NCI-H524 (cell line): Measurements from ENCODE around the gene NDUFA8.

Source experiments
- DNase-seq, 2 experiments: peaks; one replicate each; lab custom pipeline; 2025; lab: John Stamatoyannopoulos, UW

The NDUFA8 gene

DNA sequence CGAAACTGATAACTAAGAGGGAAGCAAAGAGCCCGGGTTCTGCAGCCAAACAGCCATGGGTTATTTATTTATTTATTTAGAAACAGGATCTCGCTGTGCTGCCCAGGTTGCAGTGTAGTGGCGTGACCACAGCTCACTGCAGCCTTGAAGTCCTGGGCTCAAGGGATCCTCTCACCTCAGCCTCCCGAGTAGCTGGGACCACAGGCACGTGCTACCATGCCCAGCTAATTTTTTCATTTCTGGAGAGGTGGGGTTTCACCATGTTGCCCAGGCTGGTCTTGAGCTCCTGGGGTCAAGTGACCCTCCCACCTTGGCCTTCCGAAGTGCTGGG lies 24.1 kb downstream of the NDUFA8 start:
- DNase-seq = no peak

DNA sequence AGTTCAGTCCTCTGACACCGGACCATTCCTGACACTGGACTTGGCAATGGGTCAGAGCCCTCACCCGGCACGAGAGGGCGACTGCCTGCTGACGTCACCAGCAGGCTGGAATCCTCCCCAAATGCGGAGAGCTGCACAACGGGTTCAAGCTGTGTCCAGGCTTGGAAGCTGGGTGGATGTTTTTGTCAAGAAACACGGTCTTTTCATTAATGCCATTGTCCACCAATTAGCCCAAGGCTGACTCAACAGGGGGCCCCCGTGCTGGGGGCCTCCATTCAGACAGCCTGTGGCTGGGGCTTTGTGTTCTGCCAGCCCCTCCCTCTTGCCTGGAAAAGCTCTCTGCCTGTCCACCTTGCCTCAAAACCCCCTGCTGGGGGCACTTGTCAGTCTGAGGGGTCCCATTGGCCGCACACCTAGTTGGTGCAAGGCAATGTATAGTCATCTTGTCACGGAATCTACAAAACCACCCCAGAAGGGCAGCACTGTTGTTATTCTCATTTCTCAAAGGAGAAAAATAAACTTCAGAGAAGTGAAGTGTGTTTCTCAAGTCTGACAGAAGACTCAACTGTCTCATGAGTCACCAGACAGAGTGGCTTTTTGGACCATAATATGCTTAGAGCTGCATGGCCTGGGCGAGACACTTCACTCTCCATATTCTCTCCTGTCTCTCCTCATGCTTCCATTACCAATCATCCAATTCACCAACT lies 24.6 kb downstream of the NDUFA8 start:
- DNase-seq = no peak

DNA sequence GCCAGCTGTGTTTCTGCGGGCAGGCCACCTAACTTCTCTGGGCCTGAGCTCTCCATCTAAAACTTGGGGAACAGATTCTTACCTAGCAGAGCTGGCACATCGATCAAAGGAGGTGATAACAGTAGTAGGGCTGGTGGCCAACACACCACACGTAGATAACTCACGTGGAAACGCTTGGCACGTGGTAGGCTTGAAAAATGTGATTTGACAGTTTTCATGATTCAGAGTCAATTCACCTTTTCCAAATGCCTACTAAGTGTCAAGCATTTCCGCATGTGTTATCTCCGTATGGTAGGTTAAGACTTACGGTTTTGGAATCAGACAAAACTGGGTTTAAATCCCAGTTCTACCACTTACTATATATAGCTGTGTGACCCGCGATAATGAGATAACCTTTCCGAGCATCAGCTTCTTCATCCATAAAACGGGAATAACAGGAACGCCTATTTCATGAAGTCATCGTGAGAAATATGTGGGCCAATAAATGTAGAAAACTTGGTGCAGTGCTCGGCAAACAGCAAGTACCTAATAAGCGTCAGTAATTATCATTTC lies 25.5 kb downstream of the NDUFA8 start:
- no peak for DNase-seq

DNA sequence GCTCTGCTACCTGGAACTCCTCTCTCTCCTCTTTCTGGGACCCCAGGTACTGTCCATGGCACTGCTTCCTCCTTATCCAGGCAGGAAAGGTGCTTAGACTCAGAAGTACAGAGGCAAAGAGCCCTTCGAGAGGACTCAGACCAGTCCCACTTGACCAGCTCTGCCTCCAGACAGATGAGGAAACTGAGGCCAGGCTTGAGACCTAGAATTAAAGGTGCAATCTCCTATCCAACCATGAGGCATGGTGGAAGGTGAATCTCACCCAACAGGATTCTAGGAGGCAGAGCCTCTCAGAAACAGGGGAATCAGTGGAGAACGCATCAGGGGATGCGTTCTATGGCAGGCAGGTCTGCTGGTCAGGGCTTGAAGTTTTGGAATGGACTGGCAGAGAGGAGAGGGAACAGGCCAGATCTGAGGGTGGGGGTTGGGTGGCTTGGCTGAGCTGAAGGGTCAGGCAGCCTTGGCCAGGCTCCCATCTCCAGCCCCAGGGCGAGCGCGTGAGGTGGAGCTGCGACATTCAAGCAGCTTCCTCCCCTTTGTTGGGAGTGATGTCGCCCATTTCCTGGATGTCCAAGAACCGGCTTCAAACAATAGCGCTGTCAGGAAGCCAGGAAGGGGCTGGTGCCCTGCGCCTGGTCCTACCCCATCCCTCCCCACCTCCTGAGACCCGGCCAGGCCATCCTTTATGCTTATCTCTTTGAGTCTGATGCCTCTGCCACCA lies 26.2 kb downstream of the NDUFA8 start:
- no peak for DNase-seq

DNA sequence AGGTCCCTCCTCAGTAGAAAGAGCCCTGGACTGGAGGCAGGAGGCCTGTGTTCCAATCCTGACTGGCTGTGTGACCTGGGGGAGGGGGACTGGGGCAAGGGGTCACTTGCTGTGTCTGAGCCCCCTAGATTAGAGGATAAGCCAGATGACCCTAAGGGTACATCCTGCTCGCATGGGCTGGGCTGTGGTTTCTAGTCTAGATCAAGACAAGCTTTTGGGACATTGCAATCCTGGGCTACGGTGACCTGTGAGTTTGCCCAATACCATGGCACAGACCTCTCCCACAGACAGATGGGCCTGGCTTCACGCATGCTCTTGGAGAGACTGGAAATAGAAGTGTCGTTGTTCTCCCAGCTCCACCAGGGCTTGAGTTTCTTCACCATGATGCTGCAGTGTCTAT lies 27.0 kb downstream of the NDUFA8 start:
- DNase-seq = no peak

DNA sequence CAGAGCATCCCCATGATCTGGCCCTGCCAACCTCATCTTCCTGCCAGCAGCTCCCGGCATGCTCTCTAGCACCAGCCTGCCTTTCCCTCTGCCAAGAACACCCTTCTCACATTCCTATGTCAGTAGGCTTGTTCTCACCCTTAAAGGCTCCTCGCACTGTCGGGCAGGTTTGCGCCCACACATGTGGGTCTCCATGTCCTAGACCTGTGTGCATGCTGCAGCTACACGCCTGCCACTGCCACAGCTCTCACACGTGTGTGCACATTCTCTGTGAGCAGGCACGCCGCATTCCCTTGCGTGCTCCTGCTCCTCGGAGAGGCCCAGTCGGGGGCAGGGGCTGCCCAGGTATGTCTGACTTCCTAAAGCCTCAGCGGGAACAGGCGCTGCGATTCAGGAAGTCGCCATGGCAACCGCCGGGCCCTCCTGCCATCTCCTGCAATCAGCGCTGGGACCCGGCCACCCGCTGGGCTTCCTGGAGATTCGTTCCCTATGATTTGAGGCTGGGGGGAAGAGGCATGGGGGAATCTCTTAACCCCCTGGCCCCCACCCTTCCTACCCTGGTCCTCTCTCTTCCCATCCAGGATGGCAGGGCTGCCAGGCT lies 28.1 kb downstream of the NDUFA8 start:
- DNase-seq = peak; percentile 37 to 80

DNA sequence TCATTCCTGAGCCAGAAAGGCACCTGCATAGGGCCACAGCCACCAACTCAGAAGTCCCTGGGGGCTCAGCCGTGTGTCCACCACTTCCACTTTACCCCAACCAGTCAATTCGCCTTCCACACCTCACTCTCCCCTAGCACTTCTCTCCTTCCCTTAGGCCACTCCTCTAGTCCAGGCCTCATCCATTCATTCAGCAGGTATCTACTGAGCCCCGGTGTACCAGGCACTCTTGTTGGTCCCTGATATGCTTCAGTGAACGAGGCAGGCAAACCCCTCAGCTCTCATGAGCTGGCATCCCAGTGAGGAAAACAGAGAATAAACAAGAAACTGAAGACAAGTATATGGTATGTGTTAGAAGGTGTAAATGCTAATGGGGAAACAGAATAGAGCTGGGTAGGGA lies 28.7 kb downstream of the NDUFA8 start:
- no peak for DNase-seq

DNA sequence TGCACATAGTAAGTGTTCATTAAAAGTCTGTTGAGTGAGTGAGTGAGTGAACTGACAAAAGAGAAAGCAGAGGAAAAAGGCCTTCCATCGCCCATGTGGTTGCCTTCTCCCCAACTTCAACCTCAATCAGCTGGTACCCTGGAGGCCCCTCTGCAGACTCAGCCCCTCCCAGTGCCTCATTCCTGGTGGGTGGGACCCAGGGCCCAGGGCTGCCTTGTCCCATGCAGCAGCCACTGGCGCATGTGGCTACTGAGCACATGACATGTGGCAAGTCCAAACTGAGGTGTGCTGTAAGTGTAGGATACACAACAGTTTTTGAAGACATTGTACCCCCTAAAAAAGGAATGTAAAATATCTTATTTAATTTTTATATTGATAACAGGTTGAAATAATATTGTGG lies 29.6 kb downstream of the NDUFA8 start:
- DNase-seq = no peak

DNA sequence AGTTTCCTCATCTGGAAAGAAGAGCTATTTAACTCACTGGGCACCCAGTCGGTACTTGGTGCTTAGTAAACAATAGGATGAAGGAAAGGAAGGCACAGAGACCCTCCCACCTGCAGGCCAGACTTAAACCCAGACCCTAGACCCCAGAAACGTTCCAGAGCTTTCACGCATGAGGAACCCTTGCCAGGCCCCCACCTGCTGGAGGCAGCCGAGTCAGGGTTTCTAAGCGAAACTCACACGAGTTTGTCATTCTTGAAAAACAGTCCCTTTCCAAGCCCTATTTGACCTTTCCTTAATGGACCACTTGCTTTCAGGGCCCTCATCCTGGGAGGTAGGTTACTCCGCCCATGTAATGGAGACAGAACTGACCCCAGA lies 30.6 kb downstream of the NDUFA8 start:
- DNase-seq = no peak

DNA sequence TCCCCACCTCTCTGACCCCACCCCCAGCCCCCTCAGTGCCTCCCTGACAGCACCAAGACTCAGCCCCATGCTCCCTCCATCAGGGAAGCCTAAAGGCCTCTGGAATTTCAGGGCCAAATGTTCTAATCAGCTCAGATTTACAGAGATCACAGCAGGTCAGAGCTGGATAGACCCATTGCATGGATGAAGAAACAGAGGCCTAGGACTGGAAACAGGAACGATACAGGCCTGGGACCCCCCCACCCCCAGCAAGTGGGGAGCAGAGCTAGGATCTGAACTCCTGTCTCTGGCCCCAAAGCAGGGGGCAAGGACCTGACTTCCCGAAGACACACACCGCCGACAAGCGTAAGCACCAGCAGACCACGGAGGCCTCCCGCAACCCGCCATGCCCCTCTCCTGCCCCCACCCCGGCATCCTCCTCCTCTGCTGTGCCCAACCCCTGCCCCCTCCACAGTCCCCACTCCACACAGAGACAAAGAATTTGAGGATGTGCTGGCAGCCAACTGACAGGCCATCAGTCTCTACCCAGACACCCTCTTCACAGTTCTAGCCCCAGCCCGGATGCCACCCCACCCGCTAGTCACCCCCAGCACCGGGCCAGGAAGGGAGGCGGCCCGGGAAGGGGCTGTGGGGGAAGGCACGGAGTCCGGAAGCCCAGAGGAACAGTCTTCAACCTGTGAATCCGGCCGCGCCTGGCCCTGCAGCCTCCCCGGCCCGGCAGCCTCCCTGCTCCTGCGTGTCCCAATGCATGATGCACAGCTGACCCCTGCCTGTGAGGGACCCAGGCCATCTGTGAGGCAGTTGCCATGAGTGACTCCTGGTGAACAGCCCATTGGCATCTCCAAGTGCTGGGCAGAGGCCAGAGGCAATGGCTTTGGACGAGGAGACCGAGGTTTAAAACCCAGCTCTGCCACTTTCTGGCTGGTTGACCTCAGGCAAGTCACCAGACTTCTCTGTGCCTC lies 31.3 kb downstream of the NDUFA8 start:
- no peak for DNase-seq

DNA sequence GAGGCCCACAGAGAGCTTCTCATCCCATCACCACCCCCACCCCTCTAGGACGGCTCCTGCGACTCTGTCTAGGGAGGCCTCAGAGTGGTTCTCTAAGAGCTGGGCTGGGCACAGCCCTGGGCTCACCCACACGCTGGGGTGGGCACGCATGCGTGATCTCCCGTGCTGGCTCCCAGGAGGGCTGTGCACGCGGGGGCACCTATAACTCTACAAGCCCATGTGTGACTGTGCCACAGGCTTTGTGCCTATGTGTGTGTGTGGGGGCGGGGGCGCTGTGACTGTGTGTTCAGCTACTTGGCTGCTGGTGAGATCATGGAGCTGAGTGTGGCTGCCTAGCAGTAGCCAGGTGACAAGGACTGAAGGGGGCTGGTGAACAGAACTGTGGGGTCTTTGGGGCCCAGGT lies 32.2 kb downstream of the NDUFA8 start:
- no peak for DNase-seq

DNA sequence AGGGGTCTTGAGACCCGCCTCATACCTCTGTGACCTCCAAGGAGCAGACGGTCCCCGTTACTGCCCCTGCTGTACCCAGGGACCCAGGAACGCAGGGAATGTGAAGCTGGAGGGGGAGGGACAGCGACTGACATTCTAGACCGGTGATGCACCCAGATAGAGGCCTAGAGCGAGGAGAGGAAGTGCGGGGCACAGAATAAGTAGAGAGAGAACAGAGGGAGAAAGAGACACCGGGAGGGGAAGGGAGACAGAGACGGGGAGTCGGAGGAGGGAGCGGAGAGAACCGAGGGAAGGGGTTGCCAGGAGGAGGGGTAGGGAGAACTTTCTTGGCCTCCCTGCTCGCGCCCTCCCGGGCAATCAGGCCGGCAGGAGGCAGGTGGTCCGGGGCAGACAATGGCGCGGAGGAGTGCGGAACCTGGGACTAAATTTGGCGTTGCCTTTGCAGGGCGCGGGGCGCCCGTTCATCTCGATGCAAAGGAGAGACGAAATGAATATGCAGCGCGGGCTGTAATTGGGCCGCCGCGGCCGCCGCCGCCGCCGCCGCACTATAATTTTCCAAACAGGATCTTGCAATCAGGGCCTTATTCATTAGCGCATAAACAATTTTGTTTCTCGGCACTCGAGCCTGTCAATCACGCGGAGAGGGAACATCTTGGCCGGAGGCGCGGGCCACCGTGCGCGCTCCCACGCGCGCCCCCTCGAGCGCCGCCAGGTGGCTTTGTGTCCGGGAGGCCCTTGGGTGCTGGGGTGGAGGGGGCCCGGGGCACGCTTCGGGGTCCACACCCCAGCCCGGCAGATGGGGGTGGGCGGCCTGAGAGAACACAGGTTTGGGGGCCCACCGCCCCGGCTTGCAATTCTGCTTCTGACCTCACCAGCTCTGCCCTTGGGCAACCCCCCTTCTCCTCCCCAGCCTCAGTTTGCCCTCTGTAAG lies 33.0 kb downstream of the NDUFA8 start:
- DNase-seq = peak in 1 of 2 experiments; percentile 60

DNA sequence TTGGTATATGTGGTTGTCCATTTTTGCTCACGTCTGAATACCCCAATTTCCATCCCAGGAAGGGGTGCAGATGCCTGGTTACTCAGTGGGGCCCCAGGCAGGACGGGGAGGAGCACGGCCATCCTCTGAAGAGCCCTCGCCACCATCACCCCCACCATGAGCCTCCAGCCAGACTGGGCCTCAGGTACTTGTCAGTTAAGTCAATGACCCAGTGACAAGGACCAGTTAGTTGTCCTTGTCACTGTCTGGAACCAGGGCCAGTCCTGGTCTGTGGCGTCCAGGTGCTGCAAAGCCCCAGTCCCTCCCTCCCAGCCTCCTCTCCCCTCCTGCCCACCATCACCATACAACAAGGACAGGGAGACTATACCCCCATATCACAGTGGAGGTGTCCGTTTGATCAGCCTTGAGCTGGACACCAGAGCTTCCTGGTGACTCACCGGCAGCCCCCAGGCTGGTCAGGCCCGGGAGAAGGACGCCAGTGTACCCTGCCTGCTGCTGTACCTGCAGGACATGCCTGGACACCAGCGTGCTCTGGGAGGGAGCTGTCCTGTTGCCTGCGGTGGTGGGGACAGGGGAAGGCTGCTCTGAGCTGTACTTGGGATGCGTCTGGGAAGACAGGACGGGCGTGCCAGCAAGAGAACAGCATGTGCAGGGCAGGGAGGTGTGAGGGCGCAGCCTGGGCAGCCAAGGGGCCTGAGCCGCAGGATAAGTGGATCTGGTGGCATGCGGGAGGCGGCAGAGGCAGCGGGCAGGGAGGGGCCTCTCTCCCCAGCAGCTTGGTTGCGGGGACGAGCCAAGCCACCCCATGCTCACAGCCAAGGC lies 33.9 kb downstream of the NDUFA8 start:
- peak in 1 of 2 experiments; percentile 35 for DNase-seq

DNA sequence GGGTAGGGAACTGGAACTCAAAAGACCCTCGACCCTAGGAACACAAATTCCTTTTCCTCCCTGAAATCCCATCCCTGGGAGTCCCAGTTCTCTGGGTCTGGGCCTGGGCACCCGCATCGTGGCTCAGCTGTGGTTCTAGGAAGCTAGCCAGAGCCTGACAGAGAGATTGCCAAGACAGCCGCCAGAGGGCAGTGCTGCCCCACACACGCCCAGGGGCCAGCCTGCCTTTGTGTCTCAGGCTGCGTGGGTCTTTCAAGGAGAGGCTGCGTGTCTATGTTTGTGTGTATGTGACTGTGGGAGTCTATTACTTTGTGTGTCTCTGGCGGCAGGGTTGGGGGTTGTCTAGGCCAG lies 34.4 kb downstream of the NDUFA8 start:
- peak; percentile 60 to 82 for DNase-seq

DNA sequence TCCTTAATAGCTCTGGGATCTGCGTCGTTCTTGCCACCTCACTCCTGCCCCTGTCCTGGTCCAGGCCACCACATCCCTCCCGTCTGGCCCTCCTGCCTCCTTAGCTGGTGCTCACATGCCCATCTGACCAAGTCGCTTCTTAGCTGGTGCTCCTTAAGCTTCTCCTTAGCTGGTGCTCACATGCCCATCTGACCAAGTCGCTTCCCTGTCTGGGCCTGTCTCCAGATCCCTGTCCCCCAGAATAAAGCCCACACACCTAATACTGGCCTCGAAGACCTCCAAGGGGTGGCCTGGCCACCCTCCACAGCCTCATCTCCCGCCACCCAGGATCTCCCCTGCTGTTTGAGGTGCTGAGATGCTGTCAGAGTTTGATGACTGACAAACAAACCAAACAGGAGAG lies 35.1 kb downstream of the NDUFA8 start:
- no peak for DNase-seq

DNA sequence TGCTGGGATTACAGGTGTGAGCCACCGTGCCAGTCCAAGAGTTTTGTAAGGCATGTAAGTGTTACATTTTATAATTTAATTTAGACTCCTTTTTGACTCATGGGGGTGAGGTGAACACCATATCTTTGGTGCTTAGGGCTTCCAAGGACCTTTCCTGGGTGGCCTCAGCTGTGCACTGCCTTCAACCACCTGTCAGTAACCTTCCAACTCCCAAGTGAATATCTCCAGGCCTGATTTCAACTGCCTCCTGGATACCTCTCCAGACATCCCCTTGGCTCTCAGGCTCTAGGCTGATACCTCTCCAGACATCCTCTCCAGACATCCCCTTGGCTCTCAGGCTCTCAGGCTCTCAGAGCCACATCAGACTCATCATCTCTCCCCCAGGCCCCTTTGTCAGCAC lies 35.5 kb downstream of the NDUFA8 start:
- no peak for DNase-seq

DNA sequence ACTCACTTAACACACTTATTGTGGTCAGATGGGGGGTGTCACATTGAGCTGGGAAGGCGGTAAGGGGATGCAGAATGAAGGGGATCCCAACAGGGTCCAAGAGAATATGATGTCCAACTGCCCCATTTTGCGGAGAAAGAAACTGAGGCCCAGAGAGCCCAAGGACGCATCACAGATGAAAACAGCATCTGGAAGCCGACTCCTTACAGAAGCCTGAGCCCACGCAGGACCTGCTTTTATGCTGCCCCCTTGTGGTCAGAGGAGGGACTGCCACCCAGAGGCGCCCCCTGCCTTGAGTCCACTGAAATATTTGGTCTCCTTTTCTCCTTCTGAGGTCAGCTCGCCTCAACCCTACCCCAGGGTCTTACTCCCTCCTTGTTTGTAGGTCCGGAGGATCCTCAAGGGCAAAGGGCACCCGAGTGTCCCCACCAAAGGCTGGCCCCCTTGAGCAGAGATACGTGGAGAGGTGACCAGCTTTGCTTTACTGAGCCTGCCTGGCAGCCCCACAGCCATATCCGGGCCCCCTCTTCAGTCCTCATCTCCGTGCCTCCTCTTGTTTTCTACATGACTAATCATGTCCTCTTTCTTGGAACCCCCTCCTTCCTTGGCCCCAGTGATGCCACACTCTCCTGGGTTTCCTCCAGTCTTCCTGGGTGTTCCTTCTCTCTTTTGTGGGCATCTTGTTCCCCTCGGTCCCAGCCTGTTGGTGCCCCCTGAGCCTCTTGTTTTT lies 36.5 kb downstream of the NDUFA8 start:
- peak; percentile 60 to 82 for DNase-seq

DNA sequence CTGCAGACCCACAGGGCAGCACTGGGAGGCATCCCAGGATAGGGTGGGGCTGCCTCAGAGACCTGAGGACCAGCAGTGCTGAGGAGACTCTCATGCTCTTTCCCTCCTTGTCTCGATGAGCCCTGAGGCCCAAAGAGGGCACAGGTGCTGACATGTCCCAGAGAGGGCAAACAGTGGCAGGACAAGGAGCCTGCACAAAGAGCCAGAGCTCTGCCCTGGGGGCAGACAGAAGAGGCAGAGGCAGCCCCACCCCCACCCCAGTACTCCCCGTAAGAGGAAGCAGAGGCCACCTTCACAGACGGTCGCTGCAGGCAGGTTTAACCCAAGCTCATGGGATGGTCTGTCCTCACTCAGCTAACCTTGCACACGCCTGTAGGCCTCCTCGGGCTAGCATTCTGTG lies 37.1 kb downstream of the NDUFA8 start:
- no peak for DNase-seq

DNA sequence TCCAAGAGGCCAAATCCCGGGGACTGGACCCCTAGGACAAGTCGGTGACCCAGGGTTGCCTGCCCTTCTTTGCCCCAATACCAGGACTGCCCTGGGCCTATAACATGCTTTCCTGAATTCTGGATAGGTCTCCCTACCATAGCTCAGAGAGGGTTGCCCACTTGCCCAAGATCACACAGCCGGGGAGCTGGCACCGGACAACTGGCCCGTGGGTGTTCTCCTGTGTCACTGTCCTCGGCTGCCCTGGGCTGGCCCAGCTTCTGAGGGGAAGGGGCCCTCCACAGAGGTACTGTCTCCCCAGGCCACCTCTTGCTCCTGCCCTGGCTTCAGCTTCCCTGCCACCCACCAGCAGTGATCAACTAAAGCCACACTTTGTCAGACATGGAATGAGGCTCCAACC lies 37.6 kb downstream of the NDUFA8 start:
- no peak for DNase-seq

DNA sequence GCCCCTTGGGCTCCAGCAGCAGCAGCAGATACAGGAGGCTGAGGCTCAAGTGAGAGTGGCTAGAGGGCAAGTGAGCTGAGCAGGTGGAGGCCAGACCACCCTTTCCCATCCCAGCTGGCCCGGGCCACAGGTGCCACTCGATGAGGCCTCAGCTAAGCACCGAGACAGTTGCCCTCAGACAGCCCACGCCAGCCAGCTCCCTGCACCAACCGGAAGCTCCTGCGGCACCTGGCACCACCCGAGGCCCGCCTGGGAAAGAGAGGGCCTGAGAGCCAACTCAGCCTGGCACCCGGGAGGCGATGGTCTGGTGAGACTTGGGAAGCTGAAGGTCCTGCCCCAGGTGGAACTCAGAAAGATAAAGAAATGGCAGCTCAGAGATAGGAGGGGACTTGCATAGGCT lies 38.2 kb downstream of the NDUFA8 start:
- no peak for DNase-seq
